GM10847 (cell line): ENCODE results near the gene SHPK.

Experiments used
- POLR2A ChIP-seq: IDR thresholded peaks from 2 replicates; pipeline ENCODE4 v1.6.1; 2011; ENCODE audit not compliant: insufficient read length; ENCODE audit errors: extremely low read depth

SHPK gene

DNA sequence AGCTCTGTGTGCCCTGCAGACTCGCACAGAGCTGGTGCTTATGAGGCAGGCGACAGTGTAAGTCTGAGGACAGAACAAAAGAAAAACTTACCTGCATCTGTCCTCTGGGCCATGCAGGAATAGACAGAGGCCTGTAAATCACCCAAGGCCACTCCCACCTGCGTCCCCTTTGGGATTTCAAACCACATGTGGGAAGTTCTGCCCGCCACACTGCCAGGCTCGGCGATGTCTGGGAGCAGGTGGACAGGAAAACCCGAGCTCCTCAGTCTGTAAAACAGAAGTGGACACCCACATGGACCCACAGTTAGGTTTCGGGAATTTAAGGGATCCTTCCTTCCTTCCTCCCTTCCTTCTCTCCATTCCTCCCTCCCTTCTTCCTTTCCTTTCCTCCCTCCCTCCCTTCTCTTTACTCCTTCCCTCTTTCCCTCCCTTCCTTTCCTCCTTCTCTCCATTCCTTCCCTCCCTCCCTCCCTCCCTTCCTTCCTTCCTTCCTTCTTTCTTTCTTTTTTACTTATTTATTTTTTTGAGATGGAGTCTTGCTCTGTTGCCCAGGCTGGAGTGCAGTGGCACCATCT, 14.8 kb downstream of the SHPK start:
- TF ChIP-seq POLR2A = no peak

DNA sequence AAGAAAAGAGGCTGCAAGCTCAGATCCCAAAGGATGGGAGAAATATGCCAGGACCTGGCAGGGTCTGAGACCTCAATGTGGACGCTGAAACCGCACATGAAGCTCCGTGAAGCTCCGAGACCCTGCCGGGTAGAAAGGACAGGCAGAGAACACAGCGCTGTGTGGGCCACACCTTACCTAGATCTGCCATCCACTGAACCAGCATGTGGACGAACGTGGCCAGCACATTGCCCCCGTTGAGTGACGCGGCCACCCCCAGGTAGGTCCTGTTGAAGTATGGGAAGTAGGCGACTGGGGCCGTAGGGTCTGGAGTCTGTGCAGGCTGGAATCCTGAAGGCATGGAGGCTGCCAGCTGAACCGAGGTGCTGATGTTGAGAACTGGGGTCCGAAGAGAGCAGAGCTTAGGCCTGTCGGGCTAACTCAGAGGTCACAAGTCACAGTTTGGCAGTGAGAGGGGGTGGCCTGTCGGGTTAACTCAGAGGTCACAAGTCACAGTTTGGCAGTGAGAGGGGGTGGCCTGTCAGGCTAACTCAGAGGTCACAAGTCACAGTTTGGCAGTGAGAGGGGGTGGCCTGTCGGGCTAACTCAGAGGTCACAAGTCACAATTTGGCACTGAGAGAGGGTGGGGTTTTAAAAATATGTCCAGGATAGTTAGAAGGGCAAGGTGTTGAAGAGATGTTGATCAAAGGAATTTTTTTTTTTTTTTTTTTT, 20.7 kb downstream of the SHPK start:
- no peak for TF ChIP-seq POLR2A

- no peak for TF ChIP-seq POLR2A
Observed at GRCh38 chr17:3613124-3613523, 22.9 kb downstream of the SHPK start.

GRCh38 chr17:3610523-3610922, 25.5 kb downstream of the SHPK start:
- TF ChIP-seq POLR2A = no peak

- no peak for TF ChIP-seq POLR2A
Observed at GRCh38 chr17:3609689-3610088, 26.4 kb downstream of the SHPK start.

GRCh38 chr17:3603870-3604259, 32.2 kb downstream of the SHPK start:
- TF ChIP-seq POLR2A = no peak

GRCh38 chr17:3603119-3603869, 32.8 kb downstream of the SHPK start:
- TF ChIP-seq POLR2A = no peak

GRCh38 chr17:3602499-3602898, 33.6 kb downstream of the SHPK start:
- no peak for TF ChIP-seq POLR2A

- TF ChIP-seq POLR2A = no peak
Observed at GRCh38 chr17:3600529-3601205, 35.4 kb downstream of the SHPK start.

- TF ChIP-seq POLR2A = no peak
Observed at GRCh38 chr17:3598078-3598477, 38.0 kb downstream of the SHPK start.

DNA sequence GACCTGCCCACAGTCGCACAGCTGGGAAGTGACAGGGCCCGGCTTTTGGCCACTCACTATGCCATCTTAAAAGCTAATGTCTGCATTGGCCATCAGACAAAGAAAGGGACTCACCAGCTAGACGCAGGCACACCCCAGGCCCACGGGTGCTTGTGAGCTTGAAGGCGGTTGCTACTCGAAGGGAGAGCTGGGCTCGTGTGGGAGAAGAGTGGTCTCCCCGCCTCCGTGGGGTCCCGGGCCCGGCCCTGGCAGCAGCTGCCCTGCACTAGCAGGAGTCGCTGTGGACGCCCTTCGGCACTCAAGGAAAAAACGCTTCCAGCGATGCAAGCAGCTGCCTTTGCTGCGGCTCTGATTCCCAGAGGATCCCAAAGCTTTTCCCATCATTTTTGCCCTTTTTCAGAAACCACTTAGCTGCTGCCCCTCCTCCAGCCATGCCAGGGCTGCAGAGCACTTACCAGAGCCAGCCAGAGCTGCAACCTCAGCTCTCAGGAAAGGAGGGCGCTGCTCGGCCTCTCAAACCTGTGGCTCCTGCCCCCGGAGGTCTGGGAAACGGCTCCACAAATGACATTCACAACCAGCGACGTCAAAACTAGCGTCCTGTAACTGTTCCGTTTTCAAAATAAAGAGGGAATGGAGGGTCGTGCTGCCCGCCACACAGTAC, 39.1 kb downstream of the SHPK start:
- no peak for TF ChIP-seq POLR2A

GRCh38 chr17:3594976-3595375, 41.1 kb downstream of the SHPK start:
- TF ChIP-seq POLR2A = no peak

GRCh38 chr17:3594051-3594800, 41.8 kb downstream of the SHPK start:
- no peak for TF ChIP-seq POLR2A

- no peak for TF ChIP-seq POLR2A
Observed at GRCh38 chr17:3593384-3593783, 42.7 kb downstream of the SHPK start.
